BJ (cell line): ENCODE data around the gene UBE2K. TPM values are rescaled to one million over a fixed set of nuclear protein-coding genes. Genes with fewer than 3 reads are reported as not detected.
A peak's percentile ranks its signal among the peaks of the same experiment; 100 is the strongest.
"Not testable (repeated sequence)": the region's sequence is repeated elsewhere in the genome, so short reads cannot be mapped to it uniquely, and the experiment has no call there.

Experiments
- CTCF ChIA-PET: fragments of 350-600 bp; formaldehyde crosslinking; extraction: SDS; loops from one replicate; lab custom pipeline; 2021; ENCODE audit warnings: antibody characterized with exemption, inconsistent platforms; lab: Yijun Ruan, JAX
- POLR2A ChIA-PET: fragments of 300-600 bp; sonication (Branson Sonifier 250); formaldehyde crosslinking; extraction: SDS; loops from one replicate; lab custom pipeline; 2021; ENCODE audit warnings: antibody characterized with exemption; lab: Charles Lee
- DNase-seq: peaks from one replicate; pipeline ENCODE4 v3.0.0-alpha.2; 2011; ENCODE audit warnings: low read depth
- H3K27me3 ChIP-seq: 2 replicates; pipeline ENCODE4 v1.6.0; 2011; ENCODE audit warnings: low read length; ENCODE audit not compliant: control insufficient read depth, insufficient read depth
- H3K36me3 ChIP-seq: 2 replicates; pipeline ENCODE4 v1.5.1; 2011; ENCODE audit warnings: low read length; ENCODE audit not compliant: control insufficient read depth, insufficient read depth
- H3K4me3 ChIP-seq: 2 replicates; pipeline ENCODE4 v1.5.1; 2011; ENCODE audit warnings: low read depth, mild to moderate bottlenecking, control low read depth, low read length
- polyA minus RNA-seq: library from RNA; depleted of rRNA, polyadenylated mRNA; stranded (reverse); fragments of >200 nt; gene quantifications from 2 replicates; pipeline ENCODE4 v1.2.3, GENCODE V29; 2011; rRNA and poly(A)+ RNA removed
- polyA plus RNA-seq: library from polyadenylated mRNA; depleted of rRNA; stranded (reverse); fragments of >200 nt; gene quantifications from 2 replicates; pipeline ENCODE4 v1.2.3, GENCODE V29; 2011; rRNA removed
- TF ChIP-seq, protein P1 (sequence below): IDR thresholded peaks from 2 replicates; pipeline ENCODE4 v1.5.1; 2011; ENCODE audit warnings: low read depth, mild to moderate bottlenecking, control low read depth, inconsistent platforms, low read length, moderate library complexity; ENCODE audit not compliant: insufficient read depth

UBE2K gene
- 44.1 and 67.8 TPM in 2 replicates for polyA plus RNA-seq
- 15.0 and 21.9 TPM in 2 replicates for polyA minus RNA-seq

DNA sequence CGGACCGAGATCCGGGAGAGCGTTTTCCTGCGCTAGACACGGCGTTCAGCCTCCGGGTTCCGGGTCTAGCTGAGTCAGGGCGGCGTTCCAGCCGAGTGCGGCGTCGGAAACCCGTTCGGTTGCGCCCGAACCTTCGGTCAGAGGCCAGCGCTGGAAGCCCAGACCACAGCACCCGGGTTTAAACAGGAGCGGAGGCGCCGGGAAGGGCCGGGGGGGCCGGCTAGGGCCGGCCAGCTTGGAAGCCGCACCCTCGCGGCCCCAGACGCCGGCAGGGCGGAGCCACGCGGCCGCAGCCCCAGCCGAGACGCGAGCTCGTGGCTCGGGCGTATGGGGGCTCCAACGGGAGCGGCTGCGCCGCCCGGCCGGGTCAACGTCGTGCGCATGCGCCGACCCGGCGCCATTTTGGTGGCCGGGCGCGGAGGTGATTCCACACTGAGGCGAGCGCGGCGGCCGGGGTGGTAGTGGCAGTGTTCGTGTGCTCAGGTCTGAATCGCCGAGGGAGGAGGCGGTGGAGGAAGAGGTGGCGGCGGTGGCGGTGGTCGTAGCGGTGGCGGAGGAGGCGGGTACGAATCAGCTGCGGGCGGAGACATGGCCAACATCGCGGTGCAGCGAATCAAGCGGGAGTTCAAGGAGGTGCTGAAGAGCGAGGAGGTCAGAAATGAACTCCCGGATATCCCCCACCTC is at the start of gene UBE2K:
TSS of gene UBE2K (plus strand) at position 397 of the 684 bp plus-strand sequence. CDS start at position 589, 192 bp downstream.
- Histone ChIP-seq H3K4me3 (peak within 1 kb of the TSS; percentile 99), H3K36me3 (no peaks in the 10 kb centered on the region), H3K27me3 (no peaks in the 10 kb centered on the region)
- TF ChIP-seq, protein P1, sequence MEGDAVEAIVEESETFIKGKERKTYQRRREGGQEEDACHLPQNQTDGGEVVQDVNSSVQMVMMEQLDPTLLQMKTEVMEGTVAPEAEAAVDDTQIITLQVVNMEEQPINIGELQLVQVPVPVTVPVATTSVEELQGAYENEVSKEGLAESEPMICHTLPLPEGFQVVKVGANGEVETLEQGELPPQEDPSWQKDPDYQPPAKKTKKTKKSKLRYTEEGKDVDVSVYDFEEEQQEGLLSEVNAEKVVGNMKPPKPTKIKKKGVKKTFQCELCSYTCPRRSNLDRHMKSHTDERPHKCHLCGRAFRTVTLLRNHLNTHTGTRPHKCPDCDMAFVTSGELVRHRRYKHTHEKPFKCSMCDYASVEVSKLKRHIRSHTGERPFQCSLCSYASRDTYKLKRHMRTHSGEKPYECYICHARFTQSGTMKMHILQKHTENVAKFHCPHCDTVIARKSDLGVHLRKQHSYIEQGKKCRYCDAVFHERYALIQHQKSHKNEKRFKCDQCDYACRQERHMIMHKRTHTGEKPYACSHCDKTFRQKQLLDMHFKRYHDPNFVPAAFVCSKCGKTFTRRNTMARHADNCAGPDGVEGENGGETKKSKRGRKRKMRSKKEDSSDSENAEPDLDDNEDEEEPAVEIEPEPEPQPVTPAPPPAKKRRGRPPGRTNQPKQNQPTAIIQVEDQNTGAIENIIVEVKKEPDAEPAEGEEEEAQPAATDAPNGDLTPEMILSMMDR, result no peak
- ChIA-PET POLR2A (interaction anchor here (0.6 kb wide), 1 partner anchor 175 kb away, joined by 9 read pairs; no protein-coding TSS in a partner anchor), CTCF (interaction anchor here (0.5 to 4.9 kb wide), 8 partner anchors 57 to 325 kb away, joined by 3 to 27 read pairs (median 4); no protein-coding TSS in a partner anchor)
- DNase-seq, result peak; percentile 37

DNA sequence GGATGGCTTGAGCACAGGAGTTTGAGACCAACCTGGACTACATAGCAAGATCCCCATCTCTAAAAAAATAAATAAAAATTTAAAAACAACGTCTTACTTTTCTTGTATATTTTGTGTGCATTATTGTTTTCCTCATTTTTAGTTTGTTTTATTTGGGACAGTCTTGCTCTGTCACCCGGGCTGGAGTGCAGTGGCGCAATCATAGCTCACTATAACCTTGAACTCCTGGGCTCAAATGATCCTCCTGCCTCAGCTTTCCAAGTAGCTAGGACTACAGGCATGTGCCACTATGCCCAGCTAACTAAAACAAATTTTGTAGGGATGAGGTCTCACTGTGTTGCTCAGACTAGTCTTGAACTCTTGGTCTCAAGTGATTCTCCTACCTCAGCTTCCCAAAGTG is 49.7 kb upstream of the UBE2K start:
- no peak for DNase-seq
- ChIA-PET POLR2A (no interaction called here), CTCF (interaction anchor here (0.8 kb wide), 1 partner anchor 47 kb away, joined by 4 read pairs; no protein-coding TSS in a partner anchor)
- no peaks in the 10 kb centered on the region for H3K36me3 ChIP-seq
- TF ChIP-seq, protein P1, result no peak
- no peak overlapping the region for H3K4me3 ChIP-seq
- no peaks in the 10 kb centered on the region for H3K27me3 ChIP-seq

GRCh38 chr4:39648827-39649558 is 48.9 kb upstream of the UBE2K start:
- no peaks in the 10 kb centered on the region for H3K36me3 ChIP-seq
- no peak for DNase-seq
- CTCF ChIA-PET, result interaction anchor here (0.8 to 1.3 kb wide), 2 partner anchors 10 to 47 kb away, joined by 4 read pairs; no protein-coding TSS in a partner anchor
- no peaks in the 10 kb centered on the region for H3K27me3 ChIP-seq
- H3K4me3 ChIP-seq, result no peak overlapping the region
- POLR2A ChIA-PET, result no interaction called here
- TF ChIP-seq, protein P1, result no peak

DNA sequence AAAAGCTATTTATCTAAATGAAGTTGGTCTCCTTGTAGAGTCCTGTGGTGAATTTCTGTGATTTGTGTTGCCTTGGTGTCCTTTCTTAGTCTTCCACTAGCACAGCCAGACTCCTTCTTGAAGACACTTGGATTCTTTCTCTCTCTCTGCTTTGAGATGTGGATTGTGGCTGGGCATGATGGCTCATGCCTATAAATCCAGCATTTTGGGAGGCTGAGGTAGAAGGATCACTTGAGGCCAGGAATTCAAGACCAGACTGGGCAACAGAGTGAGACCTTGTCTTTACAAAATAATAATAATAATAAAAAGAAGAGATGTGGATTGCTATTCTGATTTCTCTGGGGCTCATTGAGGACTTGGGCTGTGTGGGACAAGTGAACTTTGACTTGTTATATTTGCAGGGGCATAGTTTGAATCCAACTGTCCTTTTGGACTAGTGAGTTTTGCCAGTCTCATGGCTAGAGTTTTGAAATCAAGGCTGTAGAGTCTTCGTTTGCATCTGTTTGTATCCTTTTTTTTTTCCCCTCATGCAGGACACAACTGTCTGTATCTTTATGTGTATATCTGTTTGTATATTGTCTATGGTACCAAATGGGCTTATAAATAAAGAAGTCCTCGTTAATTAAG is 48.2 kb upstream of the UBE2K start:
- DNase-seq, result no peak
- TF ChIP-seq, protein P1, result no peak
- POLR2A ChIA-PET, result no interaction called here
- Histone ChIP-seq H3K4me3 (no peak overlapping the region), H3K36me3 (no peaks in the 10 kb centered on the region), H3K27me3 (no peaks in the 10 kb centered on the region)
- CTCF ChIA-PET, result interaction anchor here (1.3 kb wide), 1 partner anchor 9 kb away, joined by 4 read pairs; no protein-coding TSS in a partner anchor

DNA sequence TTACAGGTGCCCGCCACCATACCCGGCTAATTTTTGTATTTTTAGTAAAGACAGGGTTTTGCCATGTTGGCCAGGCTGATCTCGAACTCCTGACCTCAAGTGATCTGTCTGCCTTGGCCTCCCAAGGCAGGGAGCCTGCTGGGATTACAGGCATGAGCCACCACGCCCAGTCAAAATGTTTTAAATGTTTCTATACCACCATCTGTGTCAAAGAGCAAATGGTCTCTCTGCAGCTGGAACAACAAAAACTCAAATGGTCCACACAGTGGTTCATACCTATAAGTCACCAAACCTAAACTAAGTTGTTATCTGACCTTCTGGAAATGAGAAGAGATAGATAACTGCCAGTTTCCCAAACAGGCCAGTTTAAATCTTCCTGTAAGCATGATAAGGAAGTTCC is 46.4 kb upstream of the UBE2K start:
- H3K36me3 ChIP-seq, DNase-seq, POLR2A ChIA-PET, H3K27me3 ChIP-seq, H3K4me3 ChIP-seq: not testable (repeated sequence)
- CTCF ChIA-PET, result interaction anchor here (1.3 to 1.7 kb wide), 2 partner anchors 8 to 182 kb away, joined by 3 to 4 read pairs; no protein-coding TSS in a partner anchor
